Right cardiac atrium (tissue), 5 donors: ENCODE data around the gene PEMT. TPM values are rescaled to one million over a fixed set of nuclear protein-coding genes. Genes with fewer than 3 reads are reported as not detected.
"Not testable (repeated sequence)": the region's sequence is repeated elsewhere in the genome, so short reads cannot be mapped to it uniquely, and the experiment has no call there.

Source experiments
- ATAC-seq, 2 donors: fragments of 200-7000 bp; cut with Tn5 transposase; one replicate each; pipeline versions ENCODE4 v1.8.0 to v1.9.1; 2020; ENCODE audit warnings: moderate library complexity in 2 of 2, mild to moderate bottlenecking in 1 of 2
- DNase-seq, 3 donors: peaks; one replicate each; pipeline ENCODE4 v3.0.0-alpha.2; 2020
- H3K27ac ChIP-seq: one replicate; pipeline ENCODE4 v1.5.1; 2013; ENCODE audit warnings: mild to moderate bottlenecking, low read length, control low read depth, moderate library complexity
- H3K27me3 ChIP-seq: one replicate; pipeline ENCODE4 v1.6.1; 2013; ENCODE audit not compliant: control insufficient read depth, insufficient read depth
- H3K4me1 ChIP-seq: one replicate; pipeline ENCODE4 v1.6.1; 2013; ENCODE audit warnings: low read length; ENCODE audit not compliant: control insufficient read depth, insufficient read depth
- H3K4me3 ChIP-seq: one replicate; pipeline ENCODE4 v1.5.1; 2013; ENCODE audit warnings: low read length, control low read depth
- H3K9me3 ChIP-seq: one replicate; pipeline ENCODE4 v1.6.1; 2013; ENCODE audit warnings: low read length; ENCODE audit not compliant: control insufficient read depth
- WGBS: extraction: QIAGEN DNeasy Blood & Tissue Kit; methylation state at CpG from one replicate; pipeline ENCODE4 v1.1.7; 2013; 5-methylcytosine and 5-hydroxymethylcytosine counted together
- intact Hi-C, 4 donors: fragments of 100-400 bp; cut with DNase I; formaldehyde crosslinking; loops; one replicate each; pipeline versions ENCODE4 v1.11.0 to v1.14.0; 2022 to 2023
- long read RNA-seq, 4 donors: library from polyadenylated mRNA; unstranded; transcript quantifications; one replicate each; pipeline ENCODE4 v2.0.0, GENCODE V29; 2020 to 2021
- polyA plus RNA-seq: library from polyadenylated mRNA; stranded (reverse); fragments of 200-250 nt; gene quantifications from one replicate; pipeline ENCODE4 v1.2.3, GENCODE V29; 2013
- total RNA-seq, 4 donors: library from RNA; stranded (reverse); fragmentation: NEBNext Ultra II Directional; extraction: Animal tissue kit (Norgen Biotek cat#: 25700); gene quantifications; one replicate each; pipeline ENCODE4 v1.2.1, GENCODE V29; 2021
- donor health status: healthy with polysubstance abuse.
- donor health status: DM: no; HTN: yes; CAD: no.
- donor health status: DM: no; HTN: no; CAD: no.
- donor health status: DM: no; HTN: yes; CAD: no; lungs with severe emphysema.
- donor health status: DM: yes; HTN: yes; CAD: no.

Gene PEMT, protein sequence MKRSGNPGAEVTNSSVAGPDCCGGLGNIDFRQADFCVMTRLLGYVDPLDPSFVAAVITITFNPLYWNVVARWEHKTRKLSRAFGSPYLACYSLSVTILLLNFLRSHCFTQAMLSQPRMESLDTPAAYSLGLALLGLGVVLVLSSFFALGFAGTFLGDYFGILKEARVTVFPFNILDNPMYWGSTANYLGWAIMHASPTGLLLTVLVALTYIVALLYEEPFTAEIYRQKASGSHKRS
- 10 to 100 TPM; 18.4 to 28.5 (median 19.3) TPM for total RNA-seq
- 28.0 TPM for polyA plus RNA-seq
- long read RNA-seq, donor 1, transcript PEMT-201 (7 exons, 1,013 nt) = major isoform, 12 of 17 reads
- long read RNA-seq, donor 1, partial matches to known transcripts = 2 of 17 reads
- long read RNA-seq, donor 1, other reads (novel, unspliced or antisense) = 2 of 17 reads
- long read RNA-seq, donor 2, transcript PEMT-201 (7 exons, 1,013 nt) = major isoform, 6 of 13 reads
- long read RNA-seq, donor 2, partial matches to known transcripts = 1 of 13 reads
- long read RNA-seq, donor 2, other reads (novel, unspliced or antisense) = 4 of 13 reads
- long read RNA-seq, donor 3, transcript PEMT-201 (7 exons, 1,013 nt) = major isoform, 18 of 25 reads
- long read RNA-seq, donor 3, partial matches to known transcripts = 1 of 25 reads
- long read RNA-seq, donor 3, other reads (novel, unspliced or antisense) = 3 of 25 reads
- long read RNA-seq, donor 4, transcript PEMT-201 (7 exons, 1,013 nt) = major isoform, 10 of 16 reads
- long read RNA-seq, donor 4, partial matches to known transcripts = 3 of 16 reads
- long read RNA-seq, donor 4, other reads (novel, unspliced or antisense) = 2 of 16 reads

- intact Hi-C loops = no loop called here
- Histone ChIP-seq H3K4me3 (peak within 1 kb of the TSS; percentile 99), H3K27me3 (no peaks in the 10 kb centered on the region), H3K9me3 (no peaks in the 10 kb centered on the region), H3K27ac (peak within 1 kb of the TSS; percentile 98), H3K4me1 (peaks cover 5% of the 10 kb centered on the region)
- ATAC-seq (peak; percentile 99), DNase-seq (peak; percentile 97 to 98 (median 97))
- WGBS = under 1% methylated on average over 86 of the region's 86 CpGs
These were observed at the start of gene PEMT for GRCh38 chr17:17591355-17592298. PEMT (minus strand) TSS chr17:17591708; CDS start chr17:17591626, 82 bp downstream.

GRCh38 chr17:17639661-17640270, 48.3 kb upstream of the PEMT start:
- intact Hi-C loops = loop anchor here in 2 of 4 donors (5.0 kb wide), 2 partner anchors 142 to 282 kb away; partner anchors contain the start of gene RASD1 (in 1 of the 2)
- not testable (repeated sequence) for ATAC-seq, H3K27ac ChIP-seq, H3K4me1 ChIP-seq, H3K9me3 ChIP-seq, H3K4me3 ChIP-seq, H3K27me3 ChIP-seq
- 56% methylated on average over 9 of the region's 9 CpGs for WGBS
- DNase-seq = peak in 2 of 3 donors; percentile 33 to 73

- Histone ChIP-seq H3K9me3 (no peaks in the 10 kb centered on the region), H3K4me3 (no peak overlapping the region), H3K27me3 (no peaks in the 10 kb centered on the region), H3K27ac (no peak overlapping the region), H3K4me1 (no peaks in the 10 kb centered on the region)
- ATAC-seq (no peak), DNase-seq (no peak)
- intact Hi-C loops = loop anchor here in 1 of 4 donors (5.0 kb wide), 1 partner anchor 281 kb away; no protein-coding TSS in a partner anchor
- 91% methylated on average over 2 of the region's 2 CpGs for WGBS
These were observed 47.0 kb upstream of the PEMT start for GRCh38 chr17:17638467-17638866.

- H3K4me1 ChIP-seq = no peaks in the 10 kb centered on the region
- ATAC-seq = no peak
These were observed 44.9 kb upstream of the PEMT start for GRCh38 chr17:17636272-17636885.

DNA sequence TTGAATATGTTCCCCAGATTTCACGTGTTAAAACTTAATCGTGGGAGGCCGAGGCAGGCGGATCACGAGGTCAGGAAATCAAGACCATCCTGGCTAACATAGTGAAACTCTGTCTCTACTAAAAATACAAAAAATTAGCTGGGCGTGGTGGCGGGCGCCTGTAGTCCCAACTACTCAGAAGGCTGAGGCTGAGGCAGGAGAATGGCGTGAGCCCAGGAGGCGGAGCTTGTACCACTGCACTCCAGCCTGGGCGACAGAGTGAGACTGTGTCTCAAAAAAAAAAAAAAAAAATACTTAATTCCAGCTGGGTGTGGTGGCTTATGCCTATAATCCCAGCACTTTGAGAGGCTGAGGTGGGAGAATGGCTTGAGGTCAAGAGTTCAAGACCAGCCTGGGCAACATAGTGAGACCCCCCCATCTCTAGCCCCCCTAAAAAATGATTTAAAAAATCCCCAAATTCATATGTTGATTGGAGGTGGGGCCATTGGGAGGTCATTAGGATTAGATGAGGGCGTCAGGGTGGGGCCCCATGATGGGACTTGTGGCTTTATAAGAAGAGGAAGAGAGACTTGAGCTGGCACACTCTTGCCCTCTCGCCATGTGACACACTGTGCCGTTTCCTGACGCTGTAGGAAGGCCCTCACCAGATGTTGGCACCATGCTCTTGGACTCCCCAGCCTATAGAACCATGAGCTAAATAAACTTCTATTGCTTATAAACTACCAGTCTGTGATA, 44.2 kb upstream of the PEMT start:
- ATAC-seq, H3K4me3 ChIP-seq, H3K27me3 ChIP-seq, H3K9me3 ChIP-seq, H3K27ac ChIP-seq, DNase-seq, H3K4me1 ChIP-seq: not testable (repeated sequence)
- intact Hi-C loops = loop anchor here in 1 of 4 donors (5.0 kb wide), 1 partner anchor 278 kb away; no protein-coding TSS in a partner anchor
- 78% methylated on average over 15 of the region's 15 CpGs for WGBS

More at GRCh38 chr17:17636272-17636885, 44.9 kb upstream of the PEMT start:
- Histone ChIP-seq H3K27ac (no peak overlapping the region), H3K9me3 (no peaks in the 10 kb centered on the region), H3K27me3 (no peaks in the 10 kb centered on the region), H3K4me3 (no peak overlapping the region)
- no peak for DNase-seq
- intact Hi-C loops = loop anchor here in 1 of 4 donors (5.0 kb wide), 1 partner anchor 279 kb away; no protein-coding TSS in a partner anchor
- 46% methylated on average over 5 of the region's 5 CpGs for WGBS

DNA sequence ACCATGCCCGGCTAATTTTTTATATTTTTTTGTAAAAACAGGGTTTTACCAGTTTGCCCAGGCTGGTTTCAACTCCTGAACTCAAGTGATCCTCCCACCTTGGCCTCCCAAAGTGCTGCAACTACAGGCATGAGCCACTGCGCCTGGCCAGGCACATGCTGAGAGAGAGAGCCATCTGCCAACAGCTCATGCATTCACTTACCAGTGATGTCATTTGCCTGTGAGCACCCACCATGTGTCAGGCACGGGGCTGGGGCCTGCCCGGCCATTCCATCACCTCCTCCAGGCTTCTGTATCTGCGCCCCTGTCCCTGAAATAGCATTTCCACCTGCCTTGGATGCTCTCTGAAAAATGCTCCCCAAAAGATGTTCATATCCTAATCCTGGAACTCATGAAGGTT, 43.6 kb upstream of the PEMT start:
- Histone ChIP-seq H3K9me3 (no peaks in the 10 kb centered on the region), H3K27ac (no peak overlapping the region), H3K4me1 (no peaks in the 10 kb centered on the region), H3K4me3 (no peak overlapping the region), H3K27me3 (no peaks in the 10 kb centered on the region)
- ATAC-seq (no peak), DNase-seq (no peak)
- intact Hi-C loops = loop anchor here in 1 of 4 donors (5.0 kb wide), 1 partner anchor 278 kb away; no protein-coding TSS in a partner anchor
- 86% methylated on average over 5 of the region's 5 CpGs for WGBS

- Histone ChIP-seq H3K4me3 (no peak overlapping the region), H3K27ac (no peak overlapping the region), H3K9me3 (no peaks in the 10 kb centered on the region), H3K4me1 (no peaks in the 10 kb centered on the region), H3K27me3 (no peaks in the 10 kb centered on the region)
- DNase-seq (no peak), ATAC-seq (no peak)
- intact Hi-C loops = no loop called here
- 82% methylated on average over 6 of the region's 6 CpGs for WGBS
These were observed 41.8 kb upstream of the PEMT start for GRCh38 chr17:17633310-17633709.

DNA sequence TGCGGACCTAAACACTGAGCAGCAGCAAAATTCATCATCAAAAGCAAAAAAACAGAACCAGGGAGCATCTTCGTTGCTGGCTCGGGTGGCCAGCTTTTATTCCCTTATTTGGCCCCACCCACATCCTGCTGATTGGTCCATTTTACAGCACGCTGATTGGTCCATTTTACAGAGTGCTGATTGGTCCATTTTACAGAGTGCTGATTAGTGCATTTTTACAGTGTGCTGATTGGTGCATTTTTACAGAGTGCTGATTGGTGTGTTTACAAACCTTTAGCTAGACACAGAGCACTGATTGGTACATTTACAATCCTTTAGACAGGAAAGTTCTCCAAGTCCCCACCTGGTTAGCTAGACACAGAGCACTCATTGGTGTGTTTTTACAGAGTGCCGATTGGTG, 41.2 kb upstream of the PEMT start:
- intact Hi-C loops = not testable (repeated sequence)

GRCh38 chr17:17628388-17629008, 37.0 kb upstream of the PEMT start:
- Histone ChIP-seq H3K27ac (no peak overlapping the region), H3K9me3 (no peaks in the 10 kb centered on the region), H3K4me1 (no peaks in the 10 kb centered on the region), H3K27me3 (no peaks in the 10 kb centered on the region), H3K4me3 (no peak overlapping the region)
- 63% methylated on average over 17 of the region's 17 CpGs for WGBS
- intact Hi-C loops = no loop called here
- DNase-seq (no peak), ATAC-seq (no peak)

More for the DNA sequence above, 41.2 kb upstream of the PEMT start:
- not testable (repeated sequence) for H3K4me3 ChIP-seq, H3K27me3 ChIP-seq, ATAC-seq, H3K9me3 ChIP-seq, H3K4me1 ChIP-seq, H3K27ac ChIP-seq, DNase-seq
- WGBS = 88% methylated on average over 5 of the region's 5 CpGs
